ENCODE data around the gene CASP8. TPM values are rescaled to one million over a fixed set of nuclear protein-coding genes. Genes with fewer than 3 reads are reported as not detected.

Gene CASP8
- total RNA-seq, 1 experiment from 2014 or later = 67.1 TPM

GRCh38 chr2:201327678-201328077 is 67.3 kb downstream of the CASP8 start:
- CTCF ChIA-PET = interaction anchor here (0.6 kb wide), 1 partner anchor 497 kb away, joined by 3 read pairs; no protein-coding TSS in a partner anchor
- no peaks in the 10 kb centered on the region for H3K4me1 Mint-ChIP-seq (ENCODE audit: low read depth, unreplicated experiment)
- H3K36me3 Mint-ChIP-seq (ENCODE audit: insufficient read depth, unreplicated experiment) = no peaks in the 10 kb centered on the region
- no TSS peak for BruUV-seq (replicated peaks)
- no peaks in the 10 kb centered on the region for H3K27me3 Mint-ChIP-seq (ENCODE audit: unreplicated experiment)
- H3K4me3 Mint-ChIP-seq (ENCODE audit: low read depth, unreplicated experiment) = no peak overlapping the region
- TF ChIP-seq CTCF (IDR thresholded peaks at IDR 0.05; ENCODE audit: unreplicated experiment) = no peak
- intact Hi-C loops (cut with micrococcal nuclease; ENCODE audit: unreplicated experiment) = no loop called here
- H3K9me3 Mint-ChIP-seq (ENCODE audit: low read depth, unreplicated experiment) = peaks cover 8% of the 10 kb centered on the region
- H3K27ac Mint-ChIP-seq (ENCODE audit: unreplicated experiment) = no peak overlapping the region
- DNase-seq = no peak

GRCh38 chr2:201329409-201329808 is 69.1 kb downstream of the CASP8 start:
- Mint-ChIP-seq H3K27me3 (ENCODE audit: unreplicated experiment) (no peaks in the 10 kb centered on the region), H3K4me3 (ENCODE audit: low read depth, unreplicated experiment) (no peak overlapping the region), H3K4me1 (ENCODE audit: low read depth, unreplicated experiment) (no peaks in the 10 kb centered on the region), H3K36me3 (ENCODE audit: insufficient read depth, unreplicated experiment) (no peaks in the 10 kb centered on the region), H3K9me3 (ENCODE audit: low read depth, unreplicated experiment) (peaks cover 10% of the 10 kb centered on the region), H3K27ac (ENCODE audit: unreplicated experiment) (no peak overlapping the region)
- no peak for DNase-seq
- CTCF ChIA-PET = no interaction called here
- no TSS peak for BruUV-seq (replicated peaks)
- no peak for TF ChIP-seq CTCF (IDR thresholded peaks at IDR 0.05; ENCODE audit: unreplicated experiment)
- intact Hi-C loops (cut with micrococcal nuclease; ENCODE audit: unreplicated experiment) = no loop called here

Other genes with a start within 250 kb of the CASP8 start
- gene HYCC2, start 188.9 kb upstream of the CASP8 start, total RNA-seq (2022) = 37.5 and 45.6 TPM in 2 replicates
- 133 and 140 TPM in 2 replicates for gene NDUFB3, start 188.5 kb upstream of the CASP8 start, total RNA-seq (2022)
- 232 and 285 TPM in 2 replicates for gene CFLAR, start 144.4 kb upstream of the CASP8 start, total RNA-seq (2022)
- gene CASP10, start 77.4 kb upstream of the CASP8 start, total RNA-seq (2022) = 21.4 and 22.5 TPM in 2 replicates
- 1.2 and 1.4 TPM in 2 replicates for gene FLACC1, start 96.8 kb downstream of the CASP8 start, total RNA-seq (2022)
- gene TRAK2, start 190.9 kb downstream of the CASP8 start, total RNA-seq (2022) = 24.4 TPM in 2 replicates
- 19.0 and 19.8 TPM in 2 replicates for gene STRADB, start 191.2 kb downstream of the CASP8 start, total RNA-seq (2022)

Data from Calu3 (cell line).